GM12878 (cell line): ENCODE measurements around the gene MPPED1. TPM values are rescaled to one million over a fixed set of nuclear protein-coding genes. Genes with fewer than 3 reads are reported as not detected.

Source experiments
- ATAC-seq: fragments of 200-7000 bp; cut with Tn5 transposase; 3 replicates; pipeline ENCODE4 v1.9.1; 2020; ENCODE audit warnings: mild to moderate bottlenecking, moderate library complexity
- BruUV-seq: library from RNA; stranded (reverse); fragments of 400-500 nt; replicated peaks from 2 replicates; lab custom pipeline; 2021; lab: Mats Ljungman, UMichigan
- CTCF ChIA-PET: fragments of 300-600 bp; sonication (Branson Sonifier 250); formaldehyde crosslinking; extraction: SDS; loops from one replicate; lab custom pipeline; 2021; ENCODE audit warnings: inconsistent platforms; lab: Yijun Ruan, JAX
- POLR2A ChIA-PET: fragments of 350-600 bp; formaldehyde crosslinking; extraction: SDS; loops from one replicate; lab custom pipeline; 2021; ENCODE audit warnings: inconsistent platforms; lab: Charles Lee
- RAD21 ChIA-PET: fragments of 300-600 bp; sonication (Branson Sonifier 250); formaldehyde crosslinking; loops from one replicate; lab custom pipeline; 2023; ENCODE audit warnings: antibody characterized with exemption; ENCODE audit not compliant: unreplicated experiment; lab: Charles Lee
- SMC1A ChIA-PET: fragments of 300-600 bp; sonication (Branson Sonifier 250); formaldehyde crosslinking; loops from one replicate; lab custom pipeline; 2023; ENCODE audit not compliant: unreplicated experiment, uncharacterized antibody; lab: Charles Lee
- DNase-seq: peaks from one replicate; pipeline ENCODE4 v3.0.0-alpha.2; 2011; ENCODE audit warnings: low read depth, low spot score
- FAIRE-seq: peaks from 3 replicates; lab custom pipeline; 2011; peaks lifted over from hg19 to GRCh38; lab: Jason Lieb, UNC
- H2AFZ ChIP-seq: 2 replicates; pipeline ENCODE4 v1.6.0; 2011; ENCODE audit warnings: low read depth, low read length, control low read depth; ENCODE audit not compliant: control insufficient read depth
- H3K27ac ChIP-seq: 2 replicates; pipeline ENCODE4 v1.5.1; 2011; ENCODE audit warnings: control low read depth; ENCODE audit not compliant: control insufficient read depth, insufficient read depth
- H3K27me3 ChIP-seq, 2 experiments: replicated peaks in 1 of 2; 2 replicates each; pipeline versions ENCODE4 v1.6.0 to v1.6.1; 2011; ENCODE audit warnings: low read length in 1 of 2; ENCODE audit not compliant: control insufficient read depth in 2 of 2, insufficient read depth in 2 of 2
- H3K36me3 ChIP-seq, 2 experiments: 2 replicates each; pipeline ENCODE4 v1.5.1; 2011; ENCODE audit warnings: low read length in 1 of 2; ENCODE audit not compliant: control insufficient read depth in 2 of 2, insufficient read depth in 2 of 2
- H3K4me1 ChIP-seq: 2 replicates; pipeline ENCODE4 v1.6.1; 2011; ENCODE audit warnings: mild to moderate bottlenecking, low read length, moderate library complexity, mixed read lengths; ENCODE audit not compliant: control insufficient read depth, insufficient read depth
- H3K4me2 ChIP-seq: 2 replicates; pipeline ENCODE4 v1.6.0; 2011; ENCODE audit warnings: control low read depth; ENCODE audit not compliant: control insufficient read depth, insufficient read depth
- H3K4me3 ChIP-seq: fragments of 200-600 bp; sonication (generic); 2 replicates; pipeline ENCODE4 v1.5.1; 2016
- H3K79me2 ChIP-seq: 2 replicates; pipeline ENCODE4 v1.6.0; 2011; ENCODE audit warnings: low read length; ENCODE audit not compliant: control insufficient read depth, insufficient read depth
- H3K9ac ChIP-seq: 2 replicates; pipeline ENCODE4 v1.8.0; 2011; ENCODE audit warnings: low read length, control low read depth, mixed read lengths; ENCODE audit not compliant: control insufficient read depth, insufficient read depth
- H3K9me3 ChIP-seq: replicated peaks from 3 replicates; pipeline ENCODE4 v1.5.1; 2011; ENCODE audit warnings: mild to moderate bottlenecking, low read length; ENCODE audit not compliant: control insufficient read depth, insufficient read depth
- H4K20me1 ChIP-seq: 2 replicates; pipeline ENCODE4 v1.6.0; 2011; ENCODE audit not compliant: control insufficient read depth, insufficient read depth
- ATF7 ChIP-seq: fragments of 450-650 bp; IDR thresholded peaks from 2 replicates; pipeline ENCODE4 v1.6.1; 2016; ENCODE audit warnings: low read depth, mild to moderate bottlenecking
- BCL11A ChIP-seq: IDR thresholded peaks from 2 replicates; pipeline ENCODE4 v1.6.1; 2011; ENCODE audit warnings: low read depth, low read length
- CEBPB ChIP-seq, 2 experiments: fragments of 150-350 bp in 1 of 2; IDR thresholded peaks; 2 replicates each; pipeline ENCODE4 v1.6.1; 2012 to 2014; ENCODE audit warnings: low read depth in 2 of 2, low read length in 2 of 2, borderline replicate concordance in 1 of 2, inconsistent platforms in 1 of 2
- CHD2 ChIP-seq: IDR thresholded peaks from 2 replicates; pipeline ENCODE4 v1.6.1; 2011; ENCODE audit warnings: low read depth, low read length, improper control_type of control experiment, borderline replicate concordance
- E4F1 ChIP-seq: fragments of 450-650 bp; IDR thresholded peaks from 2 replicates; pipeline ENCODE4 v1.6.1; 2018; ENCODE audit warnings: borderline replicate concordance, mild to moderate bottlenecking; ENCODE audit not compliant: partially characterized antibody
- ETV6 ChIP-seq, 2 experiments: fragments of 450-650 bp in 1 of 2; IDR thresholded peaks in 1 of 2; conservative IDR thresholded peaks in 1 of 2; 2 replicates each; pipeline ENCODE4 v1.6.1; 2014; ENCODE audit warnings: antibody characterized with exemption in 1 of 2, borderline replicate concordance in 1 of 2, low read depth in 1 of 2, mild to moderate bottlenecking in 1 of 2, moderate library complexity in 1 of 2
- GABPA ChIP-seq: IDR thresholded peaks from 2 replicates; pipeline ENCODE4 v1.6.1; 2014; ENCODE audit warnings: antibody characterized with exemption, low read depth, mild to moderate bottlenecking, inconsistent platforms
- GATAD2B ChIP-seq: fragments of 450-650 bp; conservative IDR thresholded peaks from 2 replicates; pipeline ENCODE4 v1.6.1; 2017; ENCODE audit warnings: low read depth, mild to moderate bottlenecking, moderate library complexity
- HSF1 ChIP-seq: fragments of 150-350 bp; IDR thresholded peaks from 2 replicates; pipeline ENCODE4 v1.6.1; 2014; ENCODE audit warnings: mild to moderate bottlenecking, low read depth, low read length
- MAX ChIP-seq: IDR thresholded peaks from 2 replicates; pipeline ENCODE4 v1.6.1; 2012; ENCODE audit warnings: low read depth, low read length, improper control_type of control experiment
- RELA ChIP-seq: fragments of 450-650 bp; IDR thresholded peaks from 2 replicates; pipeline ENCODE4 v1.8.0; 2014; ENCODE audit warnings: borderline replicate concordance; ENCODE audit not compliant: partially characterized antibody
- RUNX3 ChIP-seq: IDR thresholded peaks from 2 replicates; pipeline ENCODE4 v1.6.1; 2012; ENCODE audit warnings: low read length, inconsistent platforms
- SKIL ChIP-seq: fragments of 450-650 bp; IDR thresholded peaks from 2 replicates; pipeline ENCODE4 v1.6.1; 2017; ENCODE audit warnings: mild to moderate bottlenecking, low read depth, inconsistent platforms; ENCODE audit not compliant: poor library complexity, severe bottlenecking
- TARDBP ChIP-seq: IDR thresholded peaks from 2 replicates; pipeline ENCODE4 v1.6.1; 2016; ENCODE audit warnings: borderline replicate concordance
- USF2 ChIP-seq: IDR thresholded peaks from 2 replicates; pipeline ENCODE4 v1.6.1; 2011; ENCODE audit warnings: low read depth, low read length, improper control_type of control experiment, borderline replicate concordance
- ZBED1 ChIP-seq: IDR thresholded peaks from 2 replicates; pipeline ENCODE4 v1.6.1; 2016; ENCODE audit warnings: borderline replicate concordance
- ZNF217 ChIP-seq: fragments of 450-650 bp; IDR thresholded peaks from 2 replicates; pipeline ENCODE4 v1.6.1; 2017; ENCODE audit warnings: antibody characterized with exemption, mild to moderate bottlenecking
- WGBS: methylation state at CpG from one replicate; pipeline ENCODE4 v1.1.6; 2016; ENCODE audit warnings: low lambda C conversion rate; ENCODE audit not compliant: insufficient replicate concordance, insufficient coverage; ENCODE audit errors: missing lambda C conversion rate; 5-methylcytosine and 5-hydroxymethylcytosine counted together
- in situ Hi-C: fragments of 300-500 bp; cut with MboI; formaldehyde crosslinking; loops from 9 replicates; pipeline ENCODE4 v1.14.3; 2018; ENCODE audit warnings: mixed read lengths
- intact Hi-C: fragments of 100-400 bp; cut with micrococcal nuclease; formaldehyde crosslinking; loops from one replicate; pipeline ENCODE4 v1.14.2; 2022; ENCODE audit not compliant: unreplicated experiment
- polyA plus RNA-seq, 11 experiments: library from polyadenylated mRNA; depleted of rRNA in 4 of 11; unstranded in 6 of 11; stranded (reverse) in 5 of 11; fragments of >200 nt; fragmentation: Nextera tagmentation in 4 of 11; fragmentation: Illumina TruSeq in 1 of 11; extraction: Ambion mirVana in 4 of 11; extraction: Trizol in 1 of 11; gene quantifications; 1 replicate in 1 of 11; 2 replicates in 10 of 11; pipeline versions ENCODE4 v1.2.1 to v1.2.3, GENCODE V29; 2011 to 2016; ENCODE audit warnings: inconsistent platforms in 2 of 11, missing spikeins in 2 of 11, low read depth in 1 of 11
- total RNA-seq, 4 experiments: library from RNA; depleted of rRNA in 3 of 4; stranded (reverse); fragments of >200 nt in 3 of 4; fragmentation: Illumina TruSeq in 1 of 4; extraction: Trizol in 1 of 4; gene quantifications; 2 replicates each; pipeline versions ENCODE4 v1.2.1 to v1.2.3, GENCODE V29; 2013 to 2021

MPPED1 gene
- total and polyA plus RNA-seq, 10 of the 15 experiments (the other 5 are each of a cell fraction or from before 2014, with no cell fraction given): 0.11 TPM; not detected in 9

- TF ChIP-seq SKIL: no peak
- no peak for TF ChIP-seq MAX
- no peak for TF ChIP-seq TARDBP
- TF ChIP-seq, all 136 proteins: peak for 0
Observed at GRCh38 chr22:43491177-43491576, 79.4 kb downstream of the MPPED1 start (continued).

GRCh38 chr22:43491737-43492136 is 79.9 kb downstream of the MPPED1 start:
- no peak overlapping the region for H3K4me3 ChIP-seq
- ChIA-PET POLR2A (no interaction called here), CTCF (no interaction called here), RAD21 (no interaction called here), SMC1A (no interaction called here)
- no TSS peak for BruUV-seq
- intact Hi-C loops: no loop called here
- 0% methylated on average over 1 of the region's 1 CpG for WGBS
- no peak overlapping the region for H3K9ac ChIP-seq
- H3K4me1 ChIP-seq: no peaks in the 10 kb centered on the region
- no peak for DNase-seq
- no peak overlapping the region for H2AFZ ChIP-seq
- no peak overlapping the region for H3K4me2 ChIP-seq
- H4K20me1 ChIP-seq: no peaks in the 10 kb centered on the region
- ATAC-seq: no peak
- in situ Hi-C loops: no loop called here
- H3K79me2 ChIP-seq: no peaks in the 10 kb centered on the region
- no peaks in the 10 kb centered on the region for H3K36me3 ChIP-seq
- no peaks in the 10 kb centered on the region for H3K9me3 ChIP-seq
- no peak for FAIRE-seq
- no peak overlapping the region for H3K27ac ChIP-seq
- no peaks in the 10 kb centered on the region for H3K27me3 ChIP-seq
- no peak for TF ChIP-seq ATF7
- no peak for TF ChIP-seq E4F1
- TF ChIP-seq GABPA: no peak
- TF ChIP-seq USF2: no peak
- no peak for TF ChIP-seq ZBED1
- no peak for TF ChIP-seq GATAD2B
- no peak for TF ChIP-seq ETV6 (conservative IDR thresholded peaks at IDR 0.05 in 1 of 2, IDR thresholded peaks at IDR 0.05 in 1 of 2; ENCODE audit: borderline replicate concordance in 1 of 2, low read depth in 1 of 2)
- no peak for TF ChIP-seq ZNF217
- no peak for TF ChIP-seq CEBPB (IDR thresholded peaks at IDR 0.05; ENCODE audit: borderline replicate concordance in 1 of 2, low read depth in 2 of 2, low read length in 2 of 2)
- TF ChIP-seq HSF1: no peak
- no peak for TF ChIP-seq RUNX3
- TF ChIP-seq RELA: no peak
- no peak for TF ChIP-seq CHD2
- TF ChIP-seq BCL11A: no peak
